Panc1 (cell line): Measurements from ENCODE around the gene SPATA17.

ENCODE experiments used
- POLR2AphosphoS5 ChIP-seq: IDR thresholded peaks from 2 replicates; pipeline ENCODE4 v1.6.1; 2012; ENCODE audit warnings: mild to moderate bottlenecking, low read depth, low read length, moderate library complexity
- SIN3A ChIP-seq: IDR thresholded peaks from 2 replicates; pipeline ENCODE4 v1.6.1; 2012; ENCODE audit warnings: low read depth, mild to moderate bottlenecking, low read length, moderate library complexity, borderline replicate concordance; ENCODE audit not compliant: insufficient read depth
- TCF7L2 ChIP-seq: IDR thresholded peaks from 2 replicates; pipeline ENCODE4 v1.6.1; 2011; ENCODE audit warnings: mild to moderate bottlenecking, low read depth, low read length, inconsistent platforms
- TF ChIP-seq, protein P1 (sequence below): fragments of 450-650 bp; IDR thresholded peaks from 2 replicates; pipeline ENCODE4 v1.5.1; 2017; ENCODE audit warnings: mild to moderate bottlenecking
- TF ChIP-seq, protein P2 (sequence below), 2 experiments: IDR thresholded peaks; 2 replicates each; pipeline ENCODE4 v1.6.1; 2011 to 2012; ENCODE audit warnings: low read depth in 2 of 2, control low read depth in 1 of 2, low read length in 1 of 2, mild to moderate bottlenecking in 1 of 2, moderate library complexity in 1 of 2; ENCODE audit not compliant: insufficient read depth in 1 of 2

DNA sequence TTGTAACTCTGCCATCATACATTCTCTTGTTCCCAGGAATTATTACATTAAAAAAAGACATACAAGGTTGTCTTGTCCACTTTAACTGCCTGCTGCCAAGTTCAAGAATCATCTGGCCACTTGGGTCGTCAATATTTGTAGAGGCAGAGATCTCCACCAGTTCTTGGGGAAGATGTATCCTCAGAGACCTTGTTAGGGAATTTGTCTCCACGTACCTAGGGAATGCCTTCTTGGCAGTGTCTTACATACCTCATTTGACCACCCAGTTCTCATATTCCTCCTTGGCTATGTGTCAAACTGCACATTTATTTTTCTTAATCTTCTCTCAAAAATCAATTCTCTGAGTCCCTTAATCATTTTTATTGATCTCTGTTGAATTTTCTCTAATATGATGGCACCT, 266.0 kb downstream of the SPATA17 start:
- TF ChIP-seq, protein P1, sequence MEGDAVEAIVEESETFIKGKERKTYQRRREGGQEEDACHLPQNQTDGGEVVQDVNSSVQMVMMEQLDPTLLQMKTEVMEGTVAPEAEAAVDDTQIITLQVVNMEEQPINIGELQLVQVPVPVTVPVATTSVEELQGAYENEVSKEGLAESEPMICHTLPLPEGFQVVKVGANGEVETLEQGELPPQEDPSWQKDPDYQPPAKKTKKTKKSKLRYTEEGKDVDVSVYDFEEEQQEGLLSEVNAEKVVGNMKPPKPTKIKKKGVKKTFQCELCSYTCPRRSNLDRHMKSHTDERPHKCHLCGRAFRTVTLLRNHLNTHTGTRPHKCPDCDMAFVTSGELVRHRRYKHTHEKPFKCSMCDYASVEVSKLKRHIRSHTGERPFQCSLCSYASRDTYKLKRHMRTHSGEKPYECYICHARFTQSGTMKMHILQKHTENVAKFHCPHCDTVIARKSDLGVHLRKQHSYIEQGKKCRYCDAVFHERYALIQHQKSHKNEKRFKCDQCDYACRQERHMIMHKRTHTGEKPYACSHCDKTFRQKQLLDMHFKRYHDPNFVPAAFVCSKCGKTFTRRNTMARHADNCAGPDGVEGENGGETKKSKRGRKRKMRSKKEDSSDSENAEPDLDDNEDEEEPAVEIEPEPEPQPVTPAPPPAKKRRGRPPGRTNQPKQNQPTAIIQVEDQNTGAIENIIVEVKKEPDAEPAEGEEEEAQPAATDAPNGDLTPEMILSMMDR, result no peak
- TF ChIP-seq POLR2AphosphoS5 (no peak), TCF7L2 (no peak), SIN3A (no peak)
- TF ChIP-seq, protein P2, sequence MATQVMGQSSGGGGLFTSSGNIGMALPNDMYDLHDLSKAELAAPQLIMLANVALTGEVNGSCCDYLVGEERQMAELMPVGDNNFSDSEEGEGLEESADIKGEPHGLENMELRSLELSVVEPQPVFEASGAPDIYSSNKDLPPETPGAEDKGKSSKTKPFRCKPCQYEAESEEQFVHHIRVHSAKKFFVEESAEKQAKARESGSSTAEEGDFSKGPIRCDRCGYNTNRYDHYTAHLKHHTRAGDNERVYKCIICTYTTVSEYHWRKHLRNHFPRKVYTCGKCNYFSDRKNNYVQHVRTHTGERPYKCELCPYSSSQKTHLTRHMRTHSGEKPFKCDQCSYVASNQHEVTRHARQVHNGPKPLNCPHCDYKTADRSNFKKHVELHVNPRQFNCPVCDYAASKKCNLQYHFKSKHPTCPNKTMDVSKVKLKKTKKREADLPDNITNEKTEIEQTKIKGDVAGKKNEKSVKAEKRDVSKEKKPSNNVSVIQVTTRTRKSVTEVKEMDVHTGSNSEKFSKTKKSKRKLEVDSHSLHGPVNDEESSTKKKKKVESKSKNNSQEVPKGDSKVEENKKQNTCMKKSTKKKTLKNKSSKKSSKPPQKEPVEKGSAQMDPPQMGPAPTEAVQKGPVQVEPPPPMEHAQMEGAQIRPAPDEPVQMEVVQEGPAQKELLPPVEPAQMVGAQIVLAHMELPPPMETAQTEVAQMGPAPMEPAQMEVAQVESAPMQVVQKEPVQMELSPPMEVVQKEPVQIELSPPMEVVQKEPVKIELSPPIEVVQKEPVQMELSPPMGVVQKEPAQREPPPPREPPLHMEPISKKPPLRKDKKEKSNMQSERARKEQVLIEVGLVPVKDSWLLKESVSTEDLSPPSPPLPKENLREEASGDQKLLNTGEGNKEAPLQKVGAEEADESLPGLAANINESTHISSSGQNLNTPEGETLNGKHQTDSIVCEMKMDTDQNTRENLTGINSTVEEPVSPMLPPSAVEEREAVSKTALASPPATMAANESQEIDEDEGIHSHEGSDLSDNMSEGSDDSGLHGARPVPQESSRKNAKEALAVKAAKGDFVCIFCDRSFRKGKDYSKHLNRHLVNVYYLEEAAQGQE (IDR thresholded peaks at IDR 0.05; ENCODE audit: insufficient read depth in 1 of 2, low read depth in 2 of 2, low read length in 1 of 2), result no peak
